H9 (cell line): ENCODE data around the gene PDPN. TPM values are rescaled to one million over a fixed set of nuclear protein-coding genes. Genes with fewer than 3 reads are reported as not detected.

ENCODE experiments used
- DNase-seq: peaks from one replicate; pipeline ENCODE4 v3.0.0-alpha.2; 2017
- H2AFZ ChIP-seq: one replicate; pipeline ENCODE4 v1.6.1; 2013; ENCODE audit warnings: mild to moderate bottlenecking, low read length, control low read depth, moderate library complexity
- H2AK5ac ChIP-seq: 2 replicates; pipeline ENCODE4 v1.6.1; 2013; ENCODE audit warnings: low read length, control low read depth, mixed read lengths; ENCODE audit not compliant: insufficient read length
- H2BK120ac ChIP-seq: one replicate; pipeline ENCODE4 v1.6.1; 2013; ENCODE audit warnings: low read depth, mild to moderate bottlenecking, low read length, control low read depth, inconsistent platforms; ENCODE audit not compliant: poor library complexity, severe bottlenecking
- H2BK12ac ChIP-seq: 2 replicates; pipeline ENCODE4 v1.6.1; 2013; ENCODE audit warnings: low read length, control low read depth, mixed read lengths, low read depth; ENCODE audit not compliant: insufficient read length
- H2BK15ac ChIP-seq: 2 replicates; pipeline ENCODE4 v1.6.1; 2013; ENCODE audit warnings: low read depth, low read length, control low read depth
- H2BK20ac ChIP-seq: one replicate; pipeline ENCODE4 v1.6.1; 2013; ENCODE audit warnings: low read depth, mild to moderate bottlenecking, low read length, control low read depth, inconsistent platforms; ENCODE audit not compliant: poor library complexity, severe bottlenecking
- H2BK5ac ChIP-seq: 2 replicates; pipeline ENCODE4 v1.6.1; 2013; ENCODE audit warnings: low read length, control low read depth, mixed read lengths; ENCODE audit not compliant: insufficient read length
- H3K14ac ChIP-seq: 2 replicates; pipeline ENCODE4 v1.6.1; 2013; ENCODE audit warnings: low read length, control low read depth; ENCODE audit not compliant: insufficient read depth
- H3K18ac ChIP-seq: 2 replicates; pipeline ENCODE4 v1.6.1; 2013; ENCODE audit warnings: low read depth, mild to moderate bottlenecking, mixed read lengths, low read length, control low read depth; ENCODE audit not compliant: insufficient read length
- H3K23ac ChIP-seq: 2 replicates; pipeline ENCODE4 v1.6.1; 2013; ENCODE audit warnings: low read length, control low read depth, mixed read lengths, low read depth; ENCODE audit not compliant: insufficient read length
- H3K23me2 ChIP-seq: 2 replicates; pipeline ENCODE4 v1.6.1; 2013; ENCODE audit warnings: low read depth, mild to moderate bottlenecking, mixed read lengths, low read length, control low read depth; ENCODE audit not compliant: insufficient read length, poor library complexity, severe bottlenecking
- H3K27ac ChIP-seq: 2 replicates; pipeline ENCODE4 v1.5.1; 2013; ENCODE audit warnings: low read length, control low read depth, mixed read lengths, low read depth; ENCODE audit not compliant: insufficient read length
- H3K27me3 ChIP-seq: 2 replicates; pipeline ENCODE4 v1.6.1; 2013; ENCODE audit warnings: low read length, control low read depth, inconsistent platforms; ENCODE audit not compliant: insufficient read depth
- H3K4ac ChIP-seq: 2 replicates; pipeline ENCODE4 v1.6.1; 2013; ENCODE audit warnings: low read depth, mild to moderate bottlenecking, control low read depth, inconsistent platforms, low read length, moderate library complexity
- H3K4me1 ChIP-seq: 2 replicates; pipeline ENCODE4 v1.6.1; 2013; ENCODE audit warnings: low read length, control low read depth, inconsistent platforms; ENCODE audit not compliant: insufficient read depth
- H3K4me2 ChIP-seq: 2 replicates; pipeline ENCODE4 v1.6.1; 2013; ENCODE audit warnings: low read length, control low read depth, mixed read lengths; ENCODE audit not compliant: insufficient read length, insufficient read depth
- H3K56ac ChIP-seq: 2 replicates; pipeline ENCODE4 v1.6.1; 2013; ENCODE audit warnings: low read depth, mild to moderate bottlenecking, mixed read lengths, low read length, control low read depth; ENCODE audit not compliant: insufficient read length
- H3K79me1 ChIP-seq: 2 replicates; pipeline ENCODE4 v1.6.1; 2013; ENCODE audit warnings: low read depth, mild to moderate bottlenecking, moderate library complexity, low read length, control low read depth, inconsistent platforms; ENCODE audit not compliant: insufficient read depth, poor library complexity, severe bottlenecking
- H3K79me2 ChIP-seq: 2 replicates; pipeline ENCODE4 v1.6.1; 2013; ENCODE audit warnings: low read length, control low read depth, inconsistent platforms; ENCODE audit not compliant: insufficient read depth
- H3K9ac ChIP-seq: 2 replicates; pipeline ENCODE4 v1.6.1; 2013; ENCODE audit warnings: low read length, control low read depth, mixed read lengths; ENCODE audit not compliant: insufficient read length; ENCODE audit errors: extremely low read depth
- H3K9me3 ChIP-seq: one replicate; pipeline ENCODE4 v1.6.1; 2013; ENCODE audit warnings: low read depth, low read length, inconsistent platforms; ENCODE audit not compliant: control insufficient read depth
- H3T11ph ChIP-seq: one replicate; pipeline ENCODE4 v1.6.1; 2013; ENCODE audit warnings: mild to moderate bottlenecking, low read length, control low read depth, inconsistent platforms
- H4K20me1 ChIP-seq: one replicate; pipeline ENCODE4 v1.6.1; 2013; ENCODE audit not compliant: control insufficient read depth, insufficient read length, insufficient read depth
- H4K5ac ChIP-seq: 2 replicates; pipeline ENCODE4 v1.6.1; 2013; ENCODE audit warnings: low read depth, mild to moderate bottlenecking, mixed read lengths, low read length, control low read depth; ENCODE audit not compliant: insufficient read length
- H4K8ac ChIP-seq: replicated peaks from 2 replicates; pipeline ENCODE4 v1.6.1; 2013; ENCODE audit warnings: low read length, control low read depth, mixed read lengths, low read depth; ENCODE audit not compliant: insufficient read length
- H4K91ac ChIP-seq: 2 replicates; pipeline ENCODE4 v1.6.1; 2013; ENCODE audit warnings: low read depth, mild to moderate bottlenecking, moderate library complexity, mixed read lengths, low read length, control low read depth; ENCODE audit not compliant: insufficient read length
- H3K27ac Mint-ChIP-seq, 3 experiments: 2 replicates in 2 of 3; 3 replicates in 1 of 3; pipeline ENCODE4 v1.8.0; 2020 to 2021; ENCODE audit warnings: mixed read lengths in 3 of 3, mild to moderate bottlenecking in 1 of 3, moderate library complexity in 1 of 3
- H3K27me3 Mint-ChIP-seq: 2 replicates; pipeline ENCODE4 v1.8.0; 2021; ENCODE audit warnings: low read depth, mild to moderate bottlenecking, moderate library complexity, mixed read lengths
- H3K36me3 Mint-ChIP-seq, 3 experiments: 2 replicates in 2 of 3; 3 replicates in 1 of 3; pipeline ENCODE4 v1.8.0; 2020 to 2021; ENCODE audit warnings: low read depth in 3 of 3, mixed read lengths in 3 of 3; ENCODE audit not compliant: insufficient read depth in 1 of 3
- H3K4me1 Mint-ChIP-seq, 2 experiments: 2 replicates each; pipeline ENCODE4 v1.8.0; 2020; ENCODE audit warnings: mixed read lengths in 2 of 2
- H3K4me3 Mint-ChIP-seq, 2 experiments: 2 replicates in 1 of 2; 3 replicates in 1 of 2; pipeline ENCODE4 v1.8.0; 2020 to 2021; ENCODE audit warnings: mild to moderate bottlenecking in 2 of 2, mixed read lengths in 2 of 2, moderate library complexity in 1 of 2
- H3K9me3 Mint-ChIP-seq, 2 experiments: 2 replicates in 1 of 2; 3 replicates in 1 of 2; pipeline ENCODE4 v1.8.0; 2020; ENCODE audit warnings: mild to moderate bottlenecking in 2 of 2, mixed read lengths in 2 of 2, moderate library complexity in 1 of 2
- CTCF ChIP-seq: fragments of 200-600 bp; sonication (generic); conservative IDR thresholded peaks from 3 replicates; pipeline ENCODE4 v1.8.0; 2021; ENCODE audit warnings: antibody characterized with exemption, mild to moderate bottlenecking
- WGBS: extraction: QIAGEN DNeasy Blood & Tissue Kit; methylation state at CpG from one replicate; pipeline ENCODE4 v1.1.7; 2013; ENCODE audit warnings: missing lambda C conversion rate, low lambda C conversion rate, mixed read lengths; ENCODE audit not compliant: insufficient read length; ENCODE audit errors: extremely low coverage; 5-methylcytosine and 5-hydroxymethylcytosine counted together
- total RNA-seq: library from RNA; stranded (reverse); gene quantifications from 2 replicates; pipeline ENCODE4 v1.2.1, GENCODE V29; 2021

The PDPN gene
- total RNA-seq, 1 experiment from 2014 or later = 205 TPM

- peaks cover 6 to 7% of the 10 kb centered on the region in 2 experiments for H3K4me1 Mint-ChIP-seq
- no peak overlapping the region for H3T11ph ChIP-seq
- no peak overlapping the region for H3K18ac ChIP-seq
- no peaks in the 10 kb centered on the region for H3K27me3 ChIP-seq
- H2BK15ac ChIP-seq = no peak overlapping the region
- H3K9me3 ChIP-seq = no peaks in the 10 kb centered on the region
- H3K79me2 ChIP-seq = no peaks in the 10 kb centered on the region
- DNase-seq = no peak
- H3K4ac ChIP-seq = no peak overlapping the region
- H3K27ac Mint-ChIP-seq = no peak overlapping the region
- H4K5ac ChIP-seq = no peak overlapping the region
- no peak overlapping the region for H3K23ac ChIP-seq
- no peaks in the 10 kb centered on the region for H3K36me3 Mint-ChIP-seq
- H3K79me1 ChIP-seq = no peaks in the 10 kb centered on the region
- no peaks in the 10 kb centered on the region for H3K23me2 ChIP-seq
- no peak overlapping the region for H2BK120ac ChIP-seq
- H4K91ac ChIP-seq = no peak overlapping the region
- no peaks in the 10 kb centered on the region for H3K4me1 ChIP-seq
- no peak overlapping the region for H3K4me3 Mint-ChIP-seq
- H3K27ac ChIP-seq = no peak overlapping the region
- TF ChIP-seq CTCF = no peak
- peaks cover 5% of the 10 kb centered on the region; the same call in 1 of the 2 replicates for H3K27me3 Mint-ChIP-seq
- H2AFZ ChIP-seq = no peak overlapping the region
- H3K56ac ChIP-seq = no peak overlapping the region
- no CpG with 5 or more reads among the region's 4 CpGs for WGBS
- H4K20me1 ChIP-seq = no peaks in the 10 kb centered on the region
- H2BK20ac ChIP-seq = no peak overlapping the region
- H2AK5ac ChIP-seq = no peak overlapping the region
- no peak overlapping the region for H2BK12ac ChIP-seq
- no peaks in the 10 kb centered on the region for H3K9me3 Mint-ChIP-seq
- H3K4me2 ChIP-seq = no peak overlapping the region
- no peak overlapping the region for H4K8ac ChIP-seq
- H3K14ac ChIP-seq = no peak overlapping the region
- H2BK5ac ChIP-seq = no peak overlapping the region
- H3K9ac ChIP-seq = no peak overlapping the region
Observed at GRCh38 chr1:13573586-13573985, 10.0 kb upstream of the PDPN start.
